K562 (cell line): ENCODE measurements around the gene TECPR1. TPM values are rescaled to one million over a fixed set of nuclear protein-coding genes. Genes with fewer than 3 reads are reported as not detected.

Experiments
- BHLHE40 ChIP-seq: IDR thresholded peaks from 2 replicates; pipeline ENCODE4 v1.6.1; 2011; ENCODE audit warnings: low read length, improper control_type of control experiment
- E2F3 ChIP-seq: fragments of 250-450 bp; sonication (Bioruptor Pico); IDR thresholded peaks from 2 replicates; pipeline ENCODE4 v1.4.0; 2020; ENCODE audit warnings: mild to moderate bottlenecking
- HNRNPH1 ChIP-seq: fragments of 200-400 bp; formaldehyde crosslinking; optimal IDR thresholded peaks from 2 replicates; pipeline ENCODE3; 2017; ENCODE audit warnings: low read depth, mild to moderate bottlenecking, low read length, moderate library complexity
- IRF2 ChIP-seq: sonication (generic); formaldehyde crosslinking; IDR thresholded peaks from 2 replicates; pipeline ENCODE4 v1.8.1; 2022; ENCODE audit warnings: mild to moderate bottlenecking, missing genetic modification reagents
- NR2C2 ChIP-seq, 2 experiments: fragments of 200-800 bp in 1 of 2; sonication (Bioruptor generic) in 1 of 2; sonication (generic) in 1 of 2; formaldehyde crosslinking in 1 of 2; IDR thresholded peaks; 2 replicates each; pipeline versions ENCODE4 v1.6.1 to v1.8.0; 2016 to 2022; ENCODE audit warnings: mild to moderate bottlenecking in 1 of 2, missing compliant biosample characterization in 1 of 2, missing genetic modification characterization in 1 of 2, missing genetic modification reagents in 1 of 2
- PKNOX1 ChIP-seq: fragments of 450-650 bp; IDR thresholded peaks from 2 replicates; pipeline ENCODE4 v1.6.1; 2016
- POLR2G ChIP-seq: fragments of 200-400 bp; formaldehyde crosslinking; IDR thresholded peaks from 2 replicates; pipeline ENCODE4 v1.6.1; 2017; ENCODE audit warnings: low read depth, mild to moderate bottlenecking, antibody characterized with exemption, low read length, moderate library complexity
- SLC30A9 ChIP-seq: fragments of 250-450 bp; sonication (Bioruptor Pico); IDR thresholded peaks from 2 replicates; pipeline ENCODE4 v1.8.0; 2022; ENCODE audit warnings: mild to moderate bottlenecking, moderate library complexity
- STAT5B ChIP-seq: fragments of 250-450 bp; sonication (Bioruptor Pico); IDR thresholded peaks from 2 replicates; pipeline ENCODE4 v1.8.0; 2021; ENCODE audit warnings: mild to moderate bottlenecking, inconsistent platforms
- ZBTB7A ChIP-seq: IDR thresholded peaks from 2 replicates; pipeline ENCODE4 v1.6.1; 2011; ENCODE audit warnings: low read depth, mild to moderate bottlenecking, low read length, moderate library complexity, borderline replicate concordance; ENCODE audit not compliant: control insufficient read depth
- ZBTB9 ChIP-seq: fragments of 450-650 bp; formaldehyde crosslinking; IDR thresholded peaks from 2 replicates; pipeline ENCODE4 v1.4.0; 2020; ENCODE audit warnings: mild to moderate bottlenecking, moderate library complexity
- ZNF384 ChIP-seq: IDR thresholded peaks from 2 replicates; pipeline ENCODE4 v1.6.1; 2012; ENCODE audit warnings: low read depth, low read length, improper control_type of control experiment
- polyA plus RNA-seq, 8 experiments: library from polyadenylated mRNA; depleted of rRNA in 4 of 8; stranded (reverse) in 5 of 8; unstranded in 3 of 8; fragments of >200 nt; fragmentation: Nextera tagmentation in 2 of 8; fragmentation: Illumina TruSeq in 1 of 8; extraction: Ambion mirVana in 2 of 8; extraction: Trizol in 1 of 8; gene quantifications; 2 replicates each; pipeline versions ENCODE4 v1.2.1 to v1.2.3, GENCODE V29; 2011 to 2014; ENCODE audit warnings: inconsistent platforms in 1 of 8, missing spikeins in 1 of 8
- total RNA-seq, 7 experiments: library from RNA; depleted of rRNA in 6 of 7; stranded (reverse); fragments of >200 nt in 6 of 7; fragmentation: Illumina TruSeq in 2 of 7; extraction: Trizol in 2 of 7; gene quantifications; 2 replicates each; pipeline versions ENCODE4 v1.2.1 to v1.2.3, GENCODE V29; 2011 to 2021; ENCODE audit warnings: low replicate concordance in 1 of 7
- TF ChIP-seq, protein P1 (sequence below), 3 experiments: fragments of 200-800 bp in 1 of 3; sonication (Bioruptor generic) in 1 of 3; sonication (generic) in 1 of 3; formaldehyde crosslinking in 1 of 3; IDR thresholded peaks; 2 replicates each; pipeline versions ENCODE4 v1.6.1 to v1.8.0; 2016 to 2022; ENCODE audit warnings: mild to moderate bottlenecking in 2 of 3, missing compliant biosample characterization in 2 of 3, missing genetic modification characterization in 2 of 3, missing genetic modification reagents in 1 of 3
- TF ChIP-seq, protein P2 (sequence below): fragments of 200-800 bp; sonication (Bioruptor generic); IDR thresholded peaks from 2 replicates; pipeline ENCODE4 v1.6.1; 2017; ENCODE audit warnings: missing genetic modification characterization, missing compliant biosample characterization
- TF ChIP-seq, protein P3 (sequence below): fragments of 450-650 bp; formaldehyde crosslinking; IDR thresholded peaks from 2 replicates; pipeline ENCODE4 v1.4.0; 2022; ENCODE audit warnings: mild to moderate bottlenecking, moderate library complexity
- TF ChIP-seq, protein P4 (sequence below), 2 experiments: fragments of 200-800 bp in 1 of 2; sonication (Bioruptor generic) in 1 of 2; sonication (generic) in 1 of 2; formaldehyde crosslinking in 1 of 2; IDR thresholded peaks in 1 of 2; conservative IDR thresholded peaks in 1 of 2; 2 replicates each; pipeline versions ENCODE4 v1.5.0 to v1.6.1; 2016 to 2020; ENCODE audit warnings: missing compliant biosample characterization in 1 of 2, missing genetic modification characterization in 1 of 2, missing genetic modification reagents in 1 of 2

The TECPR1 gene
- total and polyA plus RNA-seq, 9 of the 15 experiments (the other 6 are each of a cell fraction or from before 2014, with no cell fraction given) = 0.17 to 15.0 (median 2.2) TPM

GRCh38 chr7:98280791-98281756 is 29.0 kb upstream of the TECPR1 start, which contains the start of gene BRI3 (continued):
- TF ChIP-seq PKNOX1 (peak; percentile 75), POLR2G (peak; percentile 58), IRF2 (no peak), E2F3 (peak; percentile 47; the same call in 1 of the 2 replicates), BHLHE40 (0 out of 2 replicates have a peak, but pooled peaks have one; percentile 20), NR2C2 (CRISPR knock-in tag; IDR thresholded peaks at IDR 0.05) (no peak), NR2C2 (tag; IDR thresholded peaks at IDR 0.05) (peak; percentile 79), ZNF384 (no peak), SLC30A9 (CRISPR knock-in tag) (no peak), HNRNPH1 (no peak), STAT5B (CRISPR knock-in tag) (no peak), ZBTB7A (peak; percentile 77; the same call in 1 of the 2 replicates), ZBTB9 (0 out of 2 replicates have a peak, but pooled peaks have one; percentile 26)
- TF ChIP-seq, protein P1, sequence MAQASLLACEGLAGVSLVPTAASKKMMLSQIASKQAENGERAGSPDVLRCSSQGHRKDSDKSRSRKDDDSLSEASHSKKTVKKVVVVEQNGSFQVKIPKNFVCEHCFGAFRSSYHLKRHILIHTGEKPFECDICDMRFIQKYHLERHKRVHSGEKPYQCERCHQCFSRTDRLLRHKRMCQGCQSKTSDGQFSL (CRISPR knock-in tag; IDR thresholded peaks at IDR 0.05) = peak; percentile 73; the same call in 1 of the 2 replicates
- TF ChIP-seq, protein P1 (tag; IDR thresholded peaks at IDR 0.05) = peak in 1 of 2 experiments; percentile 84; a peak in 2 of 4 replicates
- TF ChIP-seq, protein P2, sequence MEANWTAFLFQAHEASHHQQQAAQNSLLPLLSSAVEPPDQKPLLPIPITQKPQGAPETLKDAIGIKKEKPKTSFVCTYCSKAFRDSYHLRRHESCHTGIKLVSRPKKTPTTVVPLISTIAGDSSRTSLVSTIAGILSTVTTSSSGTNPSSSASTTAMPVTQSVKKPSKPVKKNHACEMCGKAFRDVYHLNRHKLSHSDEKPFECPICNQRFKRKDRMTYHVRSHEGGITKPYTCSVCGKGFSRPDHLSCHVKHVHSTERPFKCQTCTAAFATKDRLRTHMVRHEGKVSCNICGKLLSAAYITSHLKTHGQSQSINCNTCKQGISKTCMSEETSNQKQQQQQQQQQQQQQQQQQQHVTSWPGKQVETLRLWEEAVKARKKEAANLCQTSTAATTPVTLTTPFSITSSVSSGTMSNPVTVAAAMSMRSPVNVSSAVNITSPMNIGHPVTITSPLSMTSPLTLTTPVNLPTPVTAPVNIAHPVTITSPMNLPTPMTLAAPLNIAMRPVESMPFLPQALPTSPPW (CRISPR knock-in tag) = peak; percentile 93
- TF ChIP-seq, protein P3, sequence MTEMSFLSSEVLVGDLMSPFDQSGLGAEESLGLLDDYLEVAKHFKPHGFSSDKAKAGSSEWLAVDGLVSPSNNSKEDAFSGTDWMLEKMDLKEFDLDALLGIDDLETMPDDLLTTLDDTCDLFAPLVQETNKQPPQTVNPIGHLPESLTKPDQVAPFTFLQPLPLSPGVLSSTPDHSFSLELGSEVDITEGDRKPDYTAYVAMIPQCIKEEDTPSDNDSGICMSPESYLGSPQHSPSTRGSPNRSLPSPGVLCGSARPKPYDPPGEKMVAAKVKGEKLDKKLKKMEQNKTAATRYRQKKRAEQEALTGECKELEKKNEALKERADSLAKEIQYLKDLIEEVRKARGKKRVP (CRISPR knock-in tag) = 0 out of 2 replicates have a peak, but pooled peaks have one; percentile 28
- TF ChIP-seq, protein P4, sequence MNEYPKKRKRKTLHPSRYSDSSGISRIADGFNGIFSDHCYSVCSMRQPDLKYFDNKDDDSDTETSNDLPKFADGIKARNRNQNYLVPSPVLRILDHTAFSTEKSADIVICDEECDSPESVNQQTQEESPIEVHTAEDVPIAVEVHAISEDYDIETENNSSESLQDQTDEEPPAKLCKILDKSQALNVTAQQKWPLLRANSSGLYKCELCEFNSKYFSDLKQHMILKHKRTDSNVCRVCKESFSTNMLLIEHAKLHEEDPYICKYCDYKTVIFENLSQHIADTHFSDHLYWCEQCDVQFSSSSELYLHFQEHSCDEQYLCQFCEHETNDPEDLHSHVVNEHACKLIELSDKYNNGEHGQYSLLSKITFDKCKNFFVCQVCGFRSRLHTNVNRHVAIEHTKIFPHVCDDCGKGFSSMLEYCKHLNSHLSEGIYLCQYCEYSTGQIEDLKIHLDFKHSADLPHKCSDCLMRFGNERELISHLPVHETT (CRISPR knock-in tag; conservative IDR thresholded peaks at IDR 0.05 in 1 of 2, IDR thresholded peaks at IDR 0.05 in 1 of 2) = peak in 1 of 2 experiments; percentile 66; a peak in 1 of 4 replicates
